GM19238 (cell line): Measurements from ENCODE around the gene CHI3L2.

ENCODE experiments used
- DNase-seq: peaks from one replicate; pipeline ENCODE4 v3.0.0; 2011; ENCODE audit warnings: low spot score; ENCODE audit not compliant: insufficient read length

CHI3L2 gene

DNA sequence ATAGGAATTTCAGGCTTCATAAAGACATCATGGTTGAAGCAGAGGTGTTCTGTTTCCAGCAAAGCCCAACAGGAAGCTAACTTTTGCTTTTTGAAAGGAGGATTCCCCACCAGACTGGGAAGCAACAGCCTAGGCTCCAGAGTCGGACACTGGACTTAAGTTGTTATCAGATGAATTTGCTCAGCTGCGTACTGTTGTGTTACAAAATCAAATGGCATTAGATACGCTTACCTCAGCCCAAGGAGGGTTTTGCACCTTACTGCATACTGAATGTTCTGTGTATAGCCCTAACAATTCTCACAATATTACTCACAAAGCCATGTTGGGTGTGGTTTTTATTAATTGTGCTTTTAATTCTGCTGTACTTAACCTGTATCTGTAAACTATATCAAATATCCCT is 62.6 kb downstream of the CHI3L2 start:
- no peak for DNase-seq

DNA sequence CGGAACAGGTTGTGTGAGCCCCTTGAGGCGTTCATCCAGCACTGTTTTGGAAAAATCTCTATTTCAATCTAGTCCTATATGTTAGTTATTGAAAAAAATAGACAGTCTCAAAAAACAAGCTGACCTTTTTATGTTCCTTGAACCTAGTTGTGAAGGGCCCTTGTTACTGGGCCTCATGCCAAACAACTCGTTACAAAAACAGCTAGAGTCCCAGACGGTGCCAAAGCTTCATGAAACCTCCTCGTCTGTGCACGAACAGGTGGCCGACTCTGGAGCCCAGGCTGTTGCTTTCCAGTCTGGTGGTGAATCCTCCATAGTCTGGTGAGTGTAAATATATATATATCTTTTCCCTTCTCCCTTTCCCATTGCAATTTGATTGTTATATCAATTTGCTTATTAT is 63.1 kb downstream of the CHI3L2 start, which contains the start of gene CHIA:
Gene CHIA, plus strand, starts transcription at position 222 of the 400 bp plus-strand sequence. CDS start 19,617 bp downstream, outside the sequence.
- DNase-seq, result no peak
